22Rv1 (cell line): ENCODE results near the gene SDHAF1.

Experiments
- H3K27ac ChIP-seq: fragments of 450-650 bp; 2 replicates; pipeline ENCODE4 v1.5.1; 2017
- ZFX ChIP-seq: fragments of 450-650 bp; IDR thresholded peaks from 2 replicates; pipeline ENCODE4 v1.6.1; 2017; ENCODE audit warnings: antibody characterized with exemption, borderline replicate concordance
- TF ChIP-seq, protein P1 (sequence below): fragments of 450-650 bp; IDR thresholded peaks from 2 replicates; pipeline ENCODE4 v1.5.1; 2017; ENCODE audit warnings: mild to moderate bottlenecking

Gene SDHAF1

DNA sequence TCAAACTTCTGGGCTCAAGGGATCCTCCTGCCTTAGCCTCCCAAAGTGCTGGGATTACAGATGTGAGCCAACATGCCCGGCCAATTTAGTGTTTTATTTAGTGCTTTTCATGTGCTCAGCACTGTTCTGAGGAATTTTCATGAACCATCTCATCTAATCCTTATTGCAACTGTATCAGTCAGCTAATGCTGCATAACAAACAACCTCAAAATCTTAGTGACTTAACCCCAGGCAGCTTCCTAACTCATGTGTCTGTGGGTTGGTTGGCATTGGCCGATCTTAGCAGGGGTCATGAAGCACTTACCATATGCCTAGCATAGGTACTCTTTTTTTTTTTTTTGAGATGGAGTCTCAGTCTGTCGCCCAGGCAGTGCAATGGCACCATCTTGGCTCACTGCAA lies 6.2 kb upstream of the SDHAF1 start:
- TF ChIP-seq, protein P1, sequence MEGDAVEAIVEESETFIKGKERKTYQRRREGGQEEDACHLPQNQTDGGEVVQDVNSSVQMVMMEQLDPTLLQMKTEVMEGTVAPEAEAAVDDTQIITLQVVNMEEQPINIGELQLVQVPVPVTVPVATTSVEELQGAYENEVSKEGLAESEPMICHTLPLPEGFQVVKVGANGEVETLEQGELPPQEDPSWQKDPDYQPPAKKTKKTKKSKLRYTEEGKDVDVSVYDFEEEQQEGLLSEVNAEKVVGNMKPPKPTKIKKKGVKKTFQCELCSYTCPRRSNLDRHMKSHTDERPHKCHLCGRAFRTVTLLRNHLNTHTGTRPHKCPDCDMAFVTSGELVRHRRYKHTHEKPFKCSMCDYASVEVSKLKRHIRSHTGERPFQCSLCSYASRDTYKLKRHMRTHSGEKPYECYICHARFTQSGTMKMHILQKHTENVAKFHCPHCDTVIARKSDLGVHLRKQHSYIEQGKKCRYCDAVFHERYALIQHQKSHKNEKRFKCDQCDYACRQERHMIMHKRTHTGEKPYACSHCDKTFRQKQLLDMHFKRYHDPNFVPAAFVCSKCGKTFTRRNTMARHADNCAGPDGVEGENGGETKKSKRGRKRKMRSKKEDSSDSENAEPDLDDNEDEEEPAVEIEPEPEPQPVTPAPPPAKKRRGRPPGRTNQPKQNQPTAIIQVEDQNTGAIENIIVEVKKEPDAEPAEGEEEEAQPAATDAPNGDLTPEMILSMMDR, result no peak
- no peak for TF ChIP-seq ZFX
- H3K27ac ChIP-seq, result no peak overlapping the region

DNA sequence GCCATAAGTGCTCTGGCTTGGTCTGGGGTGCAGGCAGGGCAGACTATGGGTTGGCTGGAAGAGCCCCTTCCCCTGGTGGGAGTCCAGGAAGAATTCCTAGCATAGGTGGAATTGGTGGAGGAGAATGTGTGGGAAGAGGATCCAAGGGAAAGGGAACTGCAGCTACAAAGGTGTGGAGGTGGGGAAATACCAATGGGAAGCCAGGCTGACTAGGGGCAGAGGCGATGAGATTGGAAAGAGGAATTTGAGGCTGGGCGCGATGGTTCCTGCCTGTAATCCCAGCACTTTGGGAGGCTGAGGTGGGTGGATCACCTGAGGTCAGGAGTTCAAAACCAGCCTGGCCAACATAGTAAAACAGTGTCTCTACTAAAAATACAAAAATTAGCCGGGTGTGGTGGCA lies 4.8 kb upstream of the SDHAF1 start:
- H3K27ac ChIP-seq, result no peak overlapping the region
- no peak for TF ChIP-seq ZFX
- TF ChIP-seq, protein P1, result no peak

DNA sequence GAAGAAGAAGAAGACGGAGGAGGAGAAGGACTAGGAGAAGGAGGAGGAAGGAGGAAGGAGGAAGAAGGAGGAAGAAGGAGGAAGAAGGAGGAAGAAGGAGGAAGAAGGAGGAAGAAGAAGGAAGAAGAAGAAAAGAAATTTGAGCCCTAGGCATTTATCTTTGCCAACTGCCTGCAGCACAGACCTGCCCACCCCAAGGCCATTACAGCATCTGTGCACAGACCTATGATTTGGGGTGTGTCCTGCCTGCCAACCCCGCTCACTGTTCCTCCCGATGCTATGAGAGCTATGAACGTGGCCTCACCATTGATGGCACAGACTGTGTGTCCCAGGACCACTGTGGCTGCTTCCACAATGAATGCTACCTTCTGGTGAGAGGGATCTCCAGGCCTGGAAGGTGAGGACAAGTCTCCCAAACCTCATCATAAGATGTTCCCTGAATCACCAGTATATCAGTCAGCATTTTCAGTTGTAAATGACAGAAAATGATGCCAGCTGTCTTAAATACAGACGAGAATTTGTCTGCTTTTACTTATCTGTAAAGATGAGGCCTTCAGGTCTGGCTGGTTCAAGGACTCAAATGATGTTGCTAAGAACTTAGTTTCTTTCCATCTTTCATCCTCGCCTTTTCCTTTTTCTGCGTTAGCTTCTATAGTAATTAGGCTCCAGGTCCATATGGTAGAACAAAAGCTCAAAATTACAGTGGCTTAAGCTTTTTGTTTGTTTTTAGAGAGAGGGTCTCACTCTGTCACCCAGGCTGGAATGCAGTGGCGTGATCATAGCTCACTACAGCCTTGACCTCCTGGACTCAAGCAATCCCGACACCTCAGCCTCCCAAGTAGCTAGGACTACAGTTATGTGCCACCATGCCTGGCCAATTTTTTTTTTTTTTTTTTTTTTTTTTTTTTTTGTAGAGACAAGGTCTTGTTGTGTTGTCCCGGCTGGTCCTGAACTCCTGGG lies 3.9 kb upstream of the SDHAF1 start:
- H3K27ac ChIP-seq, result no peak overlapping the region
- TF ChIP-seq ZFX, result no peak
- TF ChIP-seq, protein P1, result no peak

DNA sequence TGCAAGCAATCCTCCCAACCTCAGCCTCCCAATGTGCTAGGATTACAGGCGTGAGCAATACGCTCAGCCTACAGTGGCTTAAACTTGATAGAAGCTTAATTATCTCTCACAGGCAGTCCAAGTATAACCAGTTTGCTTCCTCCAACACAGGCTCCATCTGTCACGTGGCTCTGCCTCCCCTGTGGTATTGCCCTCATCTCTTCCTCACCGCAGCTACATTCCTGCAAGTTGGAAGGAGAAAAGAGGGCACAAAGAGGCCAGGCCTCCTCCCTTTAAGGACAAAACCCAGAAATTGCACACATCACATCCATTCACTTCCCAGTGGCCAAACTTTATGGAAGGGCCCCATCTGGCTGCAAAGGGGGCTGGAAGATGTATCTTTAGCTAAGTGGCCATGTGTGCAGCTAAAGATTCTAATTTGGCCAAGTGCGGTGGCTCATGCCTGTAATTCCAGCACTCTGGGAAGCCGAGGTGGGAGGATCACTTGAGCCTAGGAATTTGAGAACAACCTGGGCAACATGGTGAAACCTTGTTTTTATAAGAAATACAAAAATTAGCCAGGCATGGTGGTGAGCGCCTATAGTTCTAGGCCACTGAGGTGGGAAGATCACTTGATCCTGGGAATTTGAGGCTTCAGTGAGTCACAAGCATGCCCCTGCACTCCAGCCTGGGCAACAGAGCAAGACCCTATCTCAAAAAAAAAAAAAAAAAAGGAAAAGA lies 3.1 kb upstream of the SDHAF1 start:
- H3K27ac ChIP-seq, result no peak overlapping the region
- no peak for TF ChIP-seq ZFX
- TF ChIP-seq, protein P1, result no peak

DNA sequence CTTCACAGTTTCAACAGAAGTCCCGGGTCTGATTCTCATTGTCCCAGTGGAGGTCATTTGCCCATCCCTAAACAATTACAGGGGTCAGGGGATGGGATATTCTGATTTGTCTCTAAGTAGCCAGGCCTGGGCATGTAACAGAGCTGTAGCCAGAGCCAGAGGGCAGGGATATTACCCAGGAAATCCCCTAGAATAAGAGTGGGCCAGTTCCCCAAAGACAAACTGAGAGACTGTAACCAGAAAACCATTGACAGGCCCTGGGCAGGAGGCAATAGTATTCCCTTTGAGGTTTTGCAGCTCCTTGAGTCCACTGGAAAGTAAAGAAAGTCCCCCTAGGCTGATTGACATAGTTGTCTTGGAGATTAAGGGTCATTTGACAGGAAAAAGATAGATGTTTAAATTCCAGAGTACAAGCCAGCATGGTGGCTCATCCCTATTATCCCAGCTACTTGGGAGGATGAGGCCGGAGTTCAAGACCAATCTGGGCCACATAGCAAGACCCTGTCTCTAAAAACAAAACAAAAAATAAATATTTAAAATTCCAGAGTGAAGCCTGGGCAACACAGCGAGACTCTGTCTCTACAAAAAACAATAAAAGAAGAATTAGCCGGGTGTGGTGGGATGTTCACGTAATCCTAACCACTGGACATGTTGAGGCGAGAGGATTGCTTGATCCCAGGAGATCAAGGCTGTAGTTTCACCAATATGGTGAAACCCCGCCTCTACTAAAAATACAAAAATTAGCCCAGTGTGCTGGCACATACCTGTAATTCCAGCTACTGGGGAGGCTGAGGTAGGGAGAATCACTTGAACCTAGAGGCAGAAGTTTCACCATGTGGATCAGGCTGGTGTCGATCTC lies 1.9 kb upstream of the SDHAF1 start:
- 0 out of 2 replicates have a peak overlapping the region, but pooled peaks have one; percentile 4 for H3K27ac ChIP-seq
- no peak for TF ChIP-seq ZFX
- TF ChIP-seq, protein P1, result no peak

DNA sequence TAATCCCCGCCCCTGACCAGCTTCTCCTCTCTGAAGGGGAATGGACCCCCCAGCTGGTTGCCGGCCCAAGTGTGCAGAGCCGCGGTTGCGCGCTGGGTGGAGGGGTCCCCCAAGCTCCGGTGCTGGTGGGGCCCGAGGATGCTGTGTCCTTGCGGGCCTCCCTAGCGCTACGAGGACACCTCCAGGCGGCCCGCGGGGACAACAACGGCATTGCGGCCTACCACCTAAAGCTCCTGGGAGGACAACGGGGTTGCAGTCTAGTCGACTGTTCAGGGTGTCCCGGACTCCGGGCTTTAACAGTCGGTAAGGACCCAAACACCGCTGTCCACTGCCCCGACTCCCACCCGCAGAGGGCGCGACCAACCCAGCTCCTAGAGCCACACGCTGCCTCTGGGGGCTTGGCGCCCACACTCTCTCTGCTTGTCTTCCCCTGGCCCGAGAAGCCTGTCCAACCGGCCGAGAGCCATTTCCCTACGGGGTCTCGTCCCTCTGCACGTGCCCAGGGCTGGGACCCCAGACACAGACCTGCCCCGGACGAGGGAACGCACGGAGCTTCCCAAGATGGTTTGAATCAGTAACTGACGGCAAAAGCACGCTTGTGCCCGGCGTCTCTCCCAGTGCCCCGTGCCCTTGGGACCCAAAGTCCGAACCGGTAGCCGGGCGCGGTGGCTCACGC lies 927 bp upstream of the SDHAF1 start:
- H3K27ac ChIP-seq, result no peak overlapping the region
- no peak for TF ChIP-seq ZFX
- TF ChIP-seq, protein P1, result 0 out of 2 replicates have a peak, but pooled peaks have one; percentile 17
